ENCODE measurements around the gene B3GALNT2.

Gene B3GALNT2

DNA sequence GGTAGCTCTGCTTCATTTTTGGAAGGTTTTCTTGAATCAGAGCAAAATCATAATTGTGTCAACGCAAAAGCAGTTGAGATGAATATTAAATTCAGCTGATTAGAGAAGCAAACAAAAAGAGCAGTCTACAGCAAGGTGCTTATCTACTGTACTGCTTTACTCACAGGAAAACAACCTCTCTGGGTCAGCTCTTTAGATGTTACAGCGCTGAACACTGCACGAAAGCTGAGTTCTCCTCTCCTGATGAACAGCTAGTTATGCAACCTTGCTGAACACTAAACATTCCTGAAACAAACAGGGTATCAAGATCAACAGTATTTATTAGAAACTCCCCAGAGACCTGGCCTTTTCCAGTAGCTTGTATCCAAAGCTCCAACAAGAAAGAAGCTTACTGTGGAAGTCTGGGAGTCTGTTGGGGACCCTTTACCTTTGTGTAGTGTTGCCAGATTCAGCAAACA lies 95.7 kb downstream of the B3GALNT2 start:
- no peak for DNase-seq

DNA sequence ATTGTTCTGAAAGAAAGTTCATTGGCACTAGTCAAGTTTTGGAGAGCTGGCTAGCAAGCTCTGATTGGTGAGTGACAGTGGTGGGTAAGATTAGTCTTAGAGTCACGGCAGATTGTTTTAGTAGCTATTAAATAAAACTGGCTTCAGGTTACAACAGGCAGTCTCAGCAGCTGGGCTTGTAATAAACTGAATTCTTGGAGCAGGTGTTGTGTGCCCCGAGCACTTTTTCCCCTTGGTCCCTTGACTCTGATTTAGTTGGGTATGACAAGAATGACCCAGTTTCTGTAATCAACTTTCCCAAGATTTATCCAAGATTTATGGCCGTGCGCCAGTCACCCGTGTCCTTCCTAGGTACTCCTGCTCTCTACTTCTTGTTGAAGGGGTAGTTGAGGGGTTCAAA lies 96.8 kb downstream of the B3GALNT2 start:
- DNase-seq = no peak

- no peak for DNase-seq
Measured at GRCh38 chr1:235404190-235404589, 100.1 kb downstream of the B3GALNT2 start.

DNA sequence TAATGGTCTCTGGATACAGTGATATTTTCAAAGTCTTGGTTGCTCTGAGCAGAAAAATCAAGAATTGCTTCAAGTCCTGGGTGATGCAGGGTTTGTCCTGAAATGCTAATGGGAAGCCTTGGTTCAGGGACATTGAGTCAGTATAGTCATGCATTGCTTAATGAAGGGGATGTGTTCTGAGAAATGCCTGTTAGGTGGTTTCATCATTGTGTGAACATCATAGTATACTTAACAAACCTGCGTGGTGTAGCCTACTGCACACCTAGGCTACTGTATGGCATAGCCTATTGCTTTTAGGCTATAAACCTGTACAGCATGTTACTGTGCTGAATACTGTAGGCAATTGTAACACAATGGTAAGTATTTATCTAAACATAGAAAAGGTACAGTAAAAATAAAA lies 100.7 kb downstream of the B3GALNT2 start:
- DNase-seq = no peak

GRCh38 chr1:235402457-235403200 lies 101.6 kb downstream of the B3GALNT2 start:
- no peak for DNase-seq

DNA sequence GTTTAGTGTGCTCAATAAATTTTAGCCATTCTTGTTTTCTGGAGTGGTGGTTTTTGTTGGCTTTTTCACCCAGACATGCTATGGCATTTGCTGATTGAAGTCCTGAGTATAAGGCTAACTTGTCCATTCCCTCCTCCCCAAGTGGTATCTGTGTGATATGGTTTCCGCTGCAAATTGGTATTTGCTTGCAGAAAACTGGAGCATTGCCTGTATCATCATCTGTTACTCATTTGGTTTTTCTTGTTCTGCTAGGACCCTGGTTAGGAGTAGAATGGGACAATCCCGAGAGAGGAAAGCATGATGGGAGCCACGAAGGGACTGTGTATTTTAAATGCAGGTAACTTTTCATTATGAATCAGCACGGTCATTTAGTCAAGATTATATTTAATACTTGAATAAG lies 103.0 kb downstream of the B3GALNT2 start:
- DNase-seq = no peak
